ENCODE data around the gene HSBP1. TPM values are rescaled to one million over a fixed set of nuclear protein-coding genes. Genes with fewer than 3 reads are reported as not detected.

Gene HSBP1
- total and polyA plus RNA-seq, 8 donors: 8.5 to 60.5 (median 35.2) TPM

DNA sequence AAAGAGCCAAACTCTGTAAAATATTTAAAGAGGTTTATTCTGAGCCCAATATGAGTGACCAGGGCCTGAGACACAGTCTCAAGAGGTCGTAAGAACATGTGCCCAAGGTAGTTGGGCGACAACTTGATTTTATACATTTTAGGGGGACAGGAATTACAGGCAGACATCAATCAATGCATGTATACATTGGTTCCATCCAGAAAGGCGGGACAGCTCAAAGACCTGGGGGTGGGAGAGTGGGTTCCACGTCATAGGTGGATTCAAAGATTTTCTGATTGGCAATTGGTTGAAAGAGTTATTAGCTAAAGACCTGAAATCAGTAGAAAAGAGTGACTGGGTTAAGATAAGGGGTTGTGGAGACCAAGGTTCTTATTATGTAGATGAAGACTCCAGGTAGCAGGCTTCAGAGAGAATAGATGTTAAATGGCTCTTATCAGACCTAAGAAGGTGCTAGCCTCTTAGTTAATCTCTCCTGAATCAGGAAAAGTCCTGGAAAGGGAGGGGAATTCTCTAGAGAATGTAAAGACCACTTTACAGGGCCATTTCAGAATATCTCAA lies 32.4 kb downstream of the HSBP1 start:
- peaks cover 0 to 13% (median 0%) of the 10 kb centered on the region in 3 donors for H3K27me3 ChIP-seq
- TF ChIP-seq, protein P1, sequence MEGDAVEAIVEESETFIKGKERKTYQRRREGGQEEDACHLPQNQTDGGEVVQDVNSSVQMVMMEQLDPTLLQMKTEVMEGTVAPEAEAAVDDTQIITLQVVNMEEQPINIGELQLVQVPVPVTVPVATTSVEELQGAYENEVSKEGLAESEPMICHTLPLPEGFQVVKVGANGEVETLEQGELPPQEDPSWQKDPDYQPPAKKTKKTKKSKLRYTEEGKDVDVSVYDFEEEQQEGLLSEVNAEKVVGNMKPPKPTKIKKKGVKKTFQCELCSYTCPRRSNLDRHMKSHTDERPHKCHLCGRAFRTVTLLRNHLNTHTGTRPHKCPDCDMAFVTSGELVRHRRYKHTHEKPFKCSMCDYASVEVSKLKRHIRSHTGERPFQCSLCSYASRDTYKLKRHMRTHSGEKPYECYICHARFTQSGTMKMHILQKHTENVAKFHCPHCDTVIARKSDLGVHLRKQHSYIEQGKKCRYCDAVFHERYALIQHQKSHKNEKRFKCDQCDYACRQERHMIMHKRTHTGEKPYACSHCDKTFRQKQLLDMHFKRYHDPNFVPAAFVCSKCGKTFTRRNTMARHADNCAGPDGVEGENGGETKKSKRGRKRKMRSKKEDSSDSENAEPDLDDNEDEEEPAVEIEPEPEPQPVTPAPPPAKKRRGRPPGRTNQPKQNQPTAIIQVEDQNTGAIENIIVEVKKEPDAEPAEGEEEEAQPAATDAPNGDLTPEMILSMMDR (IDR thresholded peaks at IDR 0.05): no peak
- H3K4me1 ChIP-seq: peaks cover 0 to 9% (median 3%) of the 10 kb centered on the region in 4 donors
- no peaks in the 10 kb centered on the region for H3K36me3 ChIP-seq
- no peak for DNase-seq
- H3K9me3 ChIP-seq: no peaks in the 10 kb centered on the region
- intact Hi-C loops (cut with DNase I; ENCODE audit: low total_unique reads): no loop called here
- H3K27ac ChIP-seq: no peak overlapping the region
- WGBS, 5 donors: 67 to 91% (median 83%) methylated on average over 4 of the region's 4 CpGs
- H3K4me3 ChIP-seq: no peak overlapping the region

DNA sequence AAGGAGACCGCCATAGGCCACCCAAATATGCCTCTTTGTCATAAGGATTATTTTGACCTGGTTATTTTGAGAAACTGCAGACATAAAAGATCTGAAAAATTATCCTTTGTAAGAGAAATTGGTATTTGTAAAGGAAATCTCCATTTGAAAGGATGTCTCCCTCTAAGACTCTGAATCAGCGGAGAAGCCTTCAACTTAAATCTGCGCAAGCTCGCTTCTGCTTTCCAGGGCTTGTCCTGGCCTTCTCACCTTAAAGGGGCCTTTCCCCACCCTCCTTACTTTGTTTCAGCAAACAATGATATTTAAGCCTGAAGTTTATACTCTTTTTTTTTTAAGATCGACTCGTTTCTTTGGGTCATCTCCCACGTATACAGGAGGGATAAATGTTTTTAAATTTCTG lies 34.5 kb downstream of the HSBP1 start:
- Histone ChIP-seq H3K9me3 (no peaks in the 10 kb centered on the region), H3K27me3 (peaks cover 0 to 13% (median 0%) of the 10 kb centered on the region in 3 donors), H3K4me1 (no peaks in the 10 kb centered on the region), H3K27ac (no peak overlapping the region), H3K36me3 (no peaks in the 10 kb centered on the region), H3K4me3 (no peak overlapping the region)
- no peak for DNase-seq
- intact Hi-C loops (cut with DNase I; ENCODE audit: low total_unique reads): no loop called here
- TF ChIP-seq, protein P1 (IDR thresholded peaks at IDR 0.05): no peak
- TF ChIP-seq EP300 (IDR thresholded peaks at IDR 0.05) (no peak), POLR2AphosphoS5 (IDR thresholded peaks at IDR 0.05) (no peak), POLR2A (IDR thresholded peaks at IDR 0.05) (no peak)
- WGBS, 5 donors: 62 to 72% (median 65%) methylated on average over 7 of the region's 7 CpGs

DNA sequence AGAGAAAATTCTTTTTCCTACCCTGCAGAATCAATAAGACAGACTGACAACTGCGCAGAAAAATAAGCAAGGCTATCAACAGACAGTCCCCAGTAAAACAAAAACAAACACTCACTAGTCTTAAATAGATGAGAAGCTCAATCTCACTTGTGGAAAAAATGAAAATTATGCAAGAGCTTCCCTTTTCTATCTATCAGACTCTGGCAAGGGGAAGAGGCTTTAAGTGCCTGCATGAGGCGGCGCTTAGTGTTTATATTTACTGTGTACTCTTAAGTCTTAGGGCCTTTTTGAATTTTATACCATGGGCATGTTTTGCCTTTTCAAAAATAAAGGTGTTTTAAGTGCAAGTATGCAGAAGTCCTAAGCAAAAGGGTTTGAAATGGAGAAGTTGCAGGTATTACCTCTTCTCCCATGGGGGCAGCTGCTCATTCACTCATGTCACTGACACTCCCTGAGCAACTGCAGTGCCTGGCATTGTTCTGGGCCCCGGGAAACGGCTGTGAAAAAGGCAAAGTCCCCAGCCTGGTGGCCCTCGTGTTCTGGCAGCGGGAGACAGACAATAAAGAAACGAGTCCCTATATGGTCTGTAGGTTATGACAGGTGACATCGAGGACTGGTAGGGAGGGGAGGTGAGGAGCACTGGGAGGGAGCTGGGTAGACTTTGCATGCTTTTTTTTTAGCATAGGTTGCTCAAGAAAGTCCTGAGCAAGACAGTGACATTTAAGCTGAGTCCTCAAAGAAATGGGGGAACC lies 35.2 kb downstream of the HSBP1 start:
- H3K4me3 ChIP-seq: no peak overlapping the region
- WGBS, 5 donors: 41 to 55% (median 48%) methylated on average over 9 of the region's 9 CpGs
- H3K36me3 ChIP-seq: no peaks in the 10 kb centered on the region
- intact Hi-C loops (cut with DNase I; ENCODE audit: low total_unique reads): no loop called here
- no peaks in the 10 kb centered on the region for H3K9me3 ChIP-seq
- H3K4me1 ChIP-seq: no peaks in the 10 kb centered on the region
- H3K27me3 ChIP-seq: peaks cover 0 to 10% (median 0%) of the 10 kb centered on the region in 3 donors
- TF ChIP-seq POLR2A (IDR thresholded peaks at IDR 0.05) (no peak), EP300 (IDR thresholded peaks at IDR 0.05) (no peak), POLR2AphosphoS5 (IDR thresholded peaks at IDR 0.05) (no peak)
- TF ChIP-seq, protein P1 (IDR thresholded peaks at IDR 0.05): no peak
- no peak for DNase-seq
- H3K27ac ChIP-seq: no peak overlapping the region

DNA sequence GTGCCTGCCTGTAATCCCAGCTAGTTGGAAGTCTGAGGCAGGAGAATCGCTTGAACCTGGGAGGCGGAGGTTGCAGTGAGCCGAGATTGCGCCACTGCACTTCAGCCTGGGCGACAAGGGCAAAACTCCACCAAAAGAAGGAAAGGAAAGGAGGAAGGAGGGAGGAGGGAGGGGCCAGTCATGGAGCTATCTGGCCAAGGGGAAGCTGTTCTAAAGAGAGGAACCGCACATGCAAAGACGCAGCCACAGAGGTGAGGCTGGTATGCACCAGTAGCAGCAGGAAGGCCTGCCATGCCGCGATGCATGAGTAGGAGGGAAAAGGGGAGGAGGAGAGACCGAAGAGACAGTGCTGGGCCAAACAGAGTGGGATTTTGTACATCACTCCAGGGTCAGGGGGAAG lies 35.9 kb downstream of the HSBP1 start:
- Histone ChIP-seq H3K36me3 (no peaks in the 10 kb centered on the region), H3K4me1 (no peaks in the 10 kb centered on the region), H3K27ac (no peak overlapping the region), H3K4me3 (no peak overlapping the region), H3K27me3 (peaks cover 0 to 2% (median 0%) of the 10 kb centered on the region in 3 donors), H3K9me3 (no peaks in the 10 kb centered on the region)
- no peak for DNase-seq
- 56 to 73% (median 69%) methylated on average over 10 of the region's 10 CpGs for WGBS, 5 donors
- intact Hi-C loops (cut with DNase I; ENCODE audit: low total_unique reads): no loop called here
- TF ChIP-seq POLR2A (IDR thresholded peaks at IDR 0.05) (no peak), EP300 (IDR thresholded peaks at IDR 0.05) (no peak), POLR2AphosphoS5 (IDR thresholded peaks at IDR 0.05) (no peak)
- TF ChIP-seq, protein P1 (IDR thresholded peaks at IDR 0.05): no peak

All from stomach (tissue), 9 donors.